Stimulated activated CD4-positive, alpha-beta T cell treated with anti-CD3 and anti-CD28 coated beads, TNF-alpha, amount 100 ng/mL, for 24 hours (primary cell): ENCODE measurements around the gene MYBL2.
A peak's percentile ranks its signal among the peaks of the same experiment; 100 is the strongest.
"Not testable (repeated sequence)": the region's sequence is repeated elsewhere in the genome, so short reads cannot be mapped to it uniquely, and the experiment has no call there.

Experiments used
- DNase-seq, 3 experiments: peaks; one replicate each; pipeline ENCODE4 v3.0.0-alpha.2; 2020; ENCODE audit warnings: low read depth in 3 of 3

MYBL2 gene

DNA sequence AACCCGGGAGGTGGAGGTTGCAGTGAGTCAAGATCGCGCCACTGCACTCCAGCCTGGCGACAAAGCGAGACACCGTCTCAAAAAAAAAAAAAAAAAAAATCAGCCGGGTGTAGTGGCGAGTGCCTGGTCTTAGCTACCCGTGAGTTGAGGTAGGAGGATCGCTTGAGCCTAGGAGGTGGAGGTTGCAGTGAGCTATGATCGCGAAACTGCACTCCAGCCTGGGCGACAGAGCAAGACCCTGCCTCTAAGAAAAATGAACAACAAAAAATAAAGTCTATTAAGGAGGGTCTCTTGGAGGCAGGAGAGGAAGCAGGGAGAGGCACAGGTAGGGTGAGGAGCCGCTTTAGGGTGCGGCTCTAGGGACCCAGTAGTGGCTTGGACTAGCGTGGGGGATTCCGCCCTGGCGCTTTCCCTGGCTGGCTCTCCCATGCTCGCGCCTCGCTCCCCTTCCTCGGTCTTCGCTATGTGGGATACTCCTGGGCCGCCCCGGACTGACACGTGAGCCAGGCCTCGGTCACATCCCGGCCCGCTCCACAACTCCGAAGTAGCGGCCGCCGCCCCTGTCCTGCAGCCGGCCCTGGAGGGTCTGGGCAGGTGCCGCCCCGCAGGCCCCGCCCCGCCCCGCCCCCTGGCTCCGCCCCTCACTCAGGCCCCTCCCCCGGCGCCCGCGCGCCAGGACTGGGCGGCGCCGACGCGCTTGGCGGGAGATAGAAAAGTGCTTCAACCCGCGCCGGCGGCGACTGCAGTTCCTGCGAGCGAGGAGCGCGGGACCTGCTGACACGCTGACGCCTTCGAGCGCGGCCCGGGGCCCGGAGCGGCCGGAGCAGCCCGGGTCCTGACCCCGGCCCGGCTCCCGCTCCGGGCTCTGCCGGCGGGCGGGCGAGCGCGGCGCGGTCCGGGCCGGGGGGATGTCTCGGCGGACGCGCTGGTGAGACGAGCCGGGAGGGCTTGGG, at the start of gene MYBL2:
Gene MYBL2 (plus strand): TSS at position 739 of the 953 bp plus-strand sequence. CDS start 170 bp downstream, at position 909.
- DNase-seq: peak; percentile 41 to 65 (median 43)

DNA sequence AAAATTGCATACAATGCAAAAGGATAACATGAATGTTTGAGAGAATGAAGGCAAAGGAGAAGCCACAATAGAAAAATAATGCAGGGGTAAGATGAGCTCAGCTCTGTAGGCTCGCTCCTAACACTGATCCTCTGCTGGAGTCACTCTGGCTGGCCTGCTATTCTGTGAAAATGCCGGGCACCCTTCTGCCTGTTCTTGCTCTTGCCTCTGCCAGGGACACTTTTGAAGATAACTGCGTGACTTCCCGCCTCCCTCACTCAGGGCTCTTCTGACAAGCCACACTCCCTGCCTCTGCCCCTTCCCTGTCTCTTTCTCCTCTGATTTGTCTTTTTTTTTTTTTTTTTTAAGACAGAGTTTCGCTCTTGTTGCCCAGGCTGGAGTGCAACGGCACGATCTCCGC, 35.3 kb upstream of the MYBL2 start:
- no peak for DNase-seq

DNA sequence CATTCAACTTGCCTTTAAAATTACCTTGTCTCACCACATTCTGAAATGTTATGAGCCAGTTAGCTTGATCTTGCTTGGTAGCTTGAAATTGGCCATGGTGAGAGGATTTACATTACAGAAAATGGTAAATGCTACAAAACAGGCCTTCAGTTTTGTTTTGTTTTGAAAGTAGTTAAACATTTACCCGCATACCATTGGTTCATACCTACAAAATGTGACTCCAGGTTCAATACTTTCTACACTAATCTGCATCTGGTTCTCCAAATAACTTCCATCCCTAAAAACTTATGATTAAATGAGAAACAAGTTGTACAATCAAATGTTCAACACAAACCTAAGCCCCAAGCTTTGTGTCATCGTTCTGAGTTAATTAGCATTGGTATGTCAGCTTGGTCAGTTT, 30.5 kb upstream of the MYBL2 start:
- no peak for DNase-seq

DNA sequence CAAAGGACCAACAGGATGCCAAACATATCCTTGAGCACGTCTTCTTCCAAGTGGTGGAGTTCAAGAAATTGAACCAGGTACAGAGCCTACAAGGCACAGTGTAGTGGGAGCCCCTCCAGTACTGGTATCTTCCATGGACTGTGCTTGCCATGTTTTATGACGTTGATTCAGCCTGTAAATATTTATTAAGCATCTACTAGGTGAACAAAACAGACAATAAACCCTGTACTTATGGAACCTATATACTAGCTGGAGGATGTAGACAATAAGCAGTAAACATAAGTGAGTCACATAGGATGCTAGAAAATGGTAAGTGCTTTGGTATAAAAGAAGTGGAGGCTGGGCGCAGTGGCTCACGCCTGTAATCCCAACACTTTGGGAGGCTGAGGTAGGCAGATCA, 24.4 kb upstream of the MYBL2 start:
- no peak for DNase-seq

DNA sequence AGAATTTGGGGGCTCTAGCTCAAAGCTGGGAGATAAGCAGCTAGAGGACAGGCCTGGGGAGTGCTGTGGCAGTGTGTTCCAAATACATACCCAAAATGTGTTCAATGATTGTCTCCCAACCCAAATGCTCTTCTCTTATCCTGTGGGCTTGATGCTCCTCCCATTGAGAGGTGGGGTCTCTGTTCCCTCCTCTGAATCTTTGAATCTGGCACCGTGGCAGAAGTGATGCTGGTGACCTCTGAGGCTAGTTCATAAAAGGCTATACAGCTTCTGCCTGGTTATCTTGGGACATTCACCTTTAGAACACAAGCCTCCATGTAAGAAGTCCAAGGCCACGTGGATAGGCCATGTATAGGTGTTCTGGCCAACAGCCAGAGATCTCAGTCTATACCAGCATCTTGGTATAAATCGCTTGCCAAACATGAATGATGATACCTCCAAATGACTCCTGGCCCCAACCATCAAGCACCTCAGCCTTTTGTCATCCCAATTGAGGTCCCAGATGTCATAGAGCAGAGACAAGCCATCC, 15.9 kb upstream of the MYBL2 start:
- no peak for DNase-seq

DNA sequence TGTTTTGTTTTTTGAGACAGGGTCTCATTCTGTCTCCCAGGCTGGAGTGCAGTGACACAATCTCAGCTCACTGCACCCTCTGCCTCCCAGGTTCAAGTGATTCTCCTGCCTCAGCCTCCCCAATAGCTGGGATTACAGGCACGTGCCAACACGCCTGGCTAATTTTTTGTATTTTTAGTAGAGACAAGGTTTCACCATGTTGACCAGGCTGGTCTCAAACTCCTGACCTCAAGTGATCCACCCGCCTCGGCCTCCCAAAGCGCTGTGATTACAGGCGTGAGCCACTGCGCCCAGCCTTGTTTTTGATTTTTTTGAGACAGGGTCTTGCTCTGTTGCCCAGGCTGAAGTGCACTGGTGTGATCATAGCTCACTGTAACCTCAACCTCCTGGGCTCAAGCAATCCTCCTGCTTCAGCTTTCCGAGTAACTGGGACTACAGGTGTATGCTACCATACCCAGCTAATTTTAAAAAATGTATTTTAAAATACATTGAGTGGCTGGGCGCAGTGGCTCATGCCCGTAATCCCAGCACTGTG, 15.2 kb upstream of the MYBL2 start:
- DNase-seq: not testable (repeated sequence)

DNA sequence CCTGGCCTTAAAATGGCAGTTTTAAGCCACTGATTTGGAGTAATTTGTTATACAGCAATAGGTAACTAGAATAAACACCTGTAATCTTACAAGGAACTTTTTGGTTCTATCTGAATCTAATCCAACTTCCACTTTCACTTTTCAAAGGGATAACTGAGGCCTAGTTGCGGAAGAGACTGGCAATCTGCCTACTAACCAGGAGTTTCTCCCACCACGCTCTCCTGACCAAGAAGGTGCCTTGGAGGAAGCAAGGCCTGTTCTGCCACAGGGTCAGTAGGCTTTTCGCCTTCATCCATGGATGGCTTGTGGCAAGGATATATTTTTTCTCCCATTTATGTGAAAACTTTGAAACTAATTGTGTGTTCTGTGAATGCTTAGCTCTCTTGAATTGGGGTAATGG, 12.9 kb upstream of the MYBL2 start:
- DNase-seq: no peak

DNA sequence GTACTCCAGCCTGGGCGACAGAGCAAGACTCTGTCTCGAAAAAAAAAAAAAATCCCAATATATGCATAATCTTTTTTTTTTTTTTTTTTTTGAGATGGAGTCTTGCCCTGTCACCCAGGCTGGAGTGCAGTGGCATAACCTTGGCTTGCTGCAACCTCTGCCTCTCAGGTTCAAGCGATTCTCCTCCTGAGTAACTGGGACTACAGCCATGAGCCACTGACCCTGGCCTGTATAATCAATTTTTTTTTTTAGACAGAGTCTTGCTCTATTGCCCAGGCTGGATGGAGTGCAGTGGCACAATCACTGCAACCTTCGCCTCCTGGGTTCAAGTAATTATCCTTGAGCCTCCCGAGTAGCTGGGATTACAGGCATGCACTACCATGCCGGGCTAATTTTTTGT, 11.7 kb upstream of the MYBL2 start:
- DNase-seq: not testable (repeated sequence)

DNA sequence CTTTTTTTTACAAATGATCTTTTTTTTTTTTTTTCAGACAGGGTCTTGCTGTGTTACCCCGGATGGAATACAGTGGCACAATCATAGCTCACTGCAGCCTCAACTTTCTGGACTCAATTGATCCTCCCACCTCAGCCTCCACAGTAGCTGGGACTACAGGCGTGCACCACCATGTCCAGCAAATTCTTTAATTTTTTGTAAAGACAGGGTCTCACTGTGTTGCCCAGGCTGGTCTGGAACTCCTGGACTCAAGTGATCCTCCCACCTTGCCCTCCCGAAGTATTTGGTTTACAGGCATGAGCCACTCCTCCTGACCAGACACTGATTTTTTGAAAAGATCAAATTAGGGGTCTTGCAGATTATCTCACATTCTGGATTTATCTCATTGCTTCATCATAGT, 11.0 kb upstream of the MYBL2 start:
- no peak for DNase-seq

DNA sequence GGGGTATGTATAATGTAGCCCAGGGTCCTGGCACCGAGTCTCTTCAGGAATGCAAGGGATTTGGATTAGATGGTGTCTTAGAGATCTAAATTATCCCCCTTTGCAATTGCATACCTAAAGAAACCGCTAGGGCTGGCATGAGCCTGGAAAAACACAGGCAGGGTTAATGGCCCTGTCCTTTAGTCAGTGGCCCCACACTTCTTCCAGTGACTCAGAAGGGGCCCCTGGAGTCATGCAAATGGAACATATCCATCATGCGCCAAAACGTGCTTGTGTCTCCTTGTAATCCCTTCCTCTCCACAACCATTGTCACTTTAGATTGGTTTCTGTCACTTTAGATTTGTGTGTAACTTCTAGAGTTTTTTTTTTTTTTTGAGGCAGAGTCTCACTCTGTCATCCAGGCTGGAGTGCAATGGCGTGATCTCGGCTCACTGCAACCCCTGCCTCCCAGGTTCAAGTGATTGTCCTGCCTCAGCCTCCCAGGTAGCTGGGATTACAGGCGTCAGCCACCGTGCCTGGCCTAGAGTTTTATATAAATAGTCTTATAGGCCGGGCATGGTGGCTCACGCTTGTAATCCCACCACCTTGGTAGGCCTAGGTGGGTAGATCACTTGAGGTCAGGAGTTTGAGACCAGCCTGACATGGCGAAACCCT, 8.7 kb upstream of the MYBL2 start:
- peak; percentile 24 to 62 (median 37) for DNase-seq

DNA sequence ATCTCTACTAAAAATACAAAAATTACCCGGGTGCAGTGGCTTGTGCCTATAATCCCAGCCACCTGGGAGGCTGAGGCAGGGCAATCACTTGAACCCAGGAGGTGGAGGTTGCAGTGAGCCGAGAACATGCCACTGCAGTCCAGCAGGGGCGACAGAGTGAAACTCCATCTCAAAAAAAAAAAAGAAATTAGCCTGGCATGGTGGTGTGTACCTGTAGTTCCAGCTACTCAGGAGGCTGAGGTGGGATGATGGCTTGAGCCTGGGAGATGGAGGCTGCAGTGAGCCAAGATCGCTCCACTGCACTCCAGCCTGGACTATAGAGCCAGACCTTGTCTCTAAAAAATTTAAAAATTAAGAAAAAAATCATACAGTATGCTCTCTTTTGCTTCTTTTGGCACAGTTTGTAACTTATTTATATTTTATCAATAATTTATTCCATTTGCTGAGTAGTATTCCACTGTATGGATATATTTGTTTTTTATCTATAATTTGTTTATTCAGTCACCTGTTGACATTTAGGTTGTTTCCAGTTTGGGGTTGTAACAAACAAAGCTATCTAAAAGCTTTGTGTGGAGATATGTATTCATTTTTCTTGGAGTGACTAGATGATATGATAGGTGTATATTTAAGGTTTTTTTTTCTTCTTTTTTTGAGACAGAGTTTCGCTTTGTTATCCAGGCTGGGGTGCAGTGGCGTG, 8.0 kb upstream of the MYBL2 start:
- no peak for DNase-seq

DNA sequence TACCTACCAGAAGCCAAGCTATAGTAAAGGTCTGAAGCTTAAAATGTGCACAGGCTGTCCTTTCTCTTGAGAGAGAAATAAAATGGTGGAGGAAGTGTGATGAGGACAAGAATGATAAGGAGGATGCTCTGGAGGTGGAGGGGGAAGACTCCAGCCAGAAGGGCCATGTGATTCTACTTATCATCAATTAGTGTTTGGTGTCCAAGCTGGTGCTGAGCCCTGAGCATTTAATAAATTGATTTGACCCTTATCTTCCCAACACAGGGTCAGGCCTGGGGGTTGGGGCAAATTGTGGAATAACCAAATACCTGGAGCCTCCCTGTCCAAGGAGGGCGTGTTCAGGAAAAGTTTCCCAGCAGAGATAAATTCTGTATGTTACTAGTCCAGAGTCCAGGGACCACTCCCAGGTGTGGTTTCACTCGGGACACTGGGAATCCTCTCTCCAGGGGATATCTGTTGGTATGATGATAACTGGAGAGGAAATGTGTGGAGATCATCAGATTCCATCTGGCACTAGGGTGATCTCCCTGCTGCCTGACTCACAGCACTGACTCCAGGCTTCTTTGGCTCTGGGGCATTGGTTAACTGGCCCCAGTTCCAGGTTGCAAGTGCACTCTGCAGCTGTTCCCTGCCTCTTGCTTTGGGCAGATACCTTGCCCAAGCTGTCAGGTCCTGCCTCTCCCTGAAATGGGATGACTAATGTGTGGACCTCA, 3.8 kb upstream of the MYBL2 start:
- DNase-seq: no peak

DNA sequence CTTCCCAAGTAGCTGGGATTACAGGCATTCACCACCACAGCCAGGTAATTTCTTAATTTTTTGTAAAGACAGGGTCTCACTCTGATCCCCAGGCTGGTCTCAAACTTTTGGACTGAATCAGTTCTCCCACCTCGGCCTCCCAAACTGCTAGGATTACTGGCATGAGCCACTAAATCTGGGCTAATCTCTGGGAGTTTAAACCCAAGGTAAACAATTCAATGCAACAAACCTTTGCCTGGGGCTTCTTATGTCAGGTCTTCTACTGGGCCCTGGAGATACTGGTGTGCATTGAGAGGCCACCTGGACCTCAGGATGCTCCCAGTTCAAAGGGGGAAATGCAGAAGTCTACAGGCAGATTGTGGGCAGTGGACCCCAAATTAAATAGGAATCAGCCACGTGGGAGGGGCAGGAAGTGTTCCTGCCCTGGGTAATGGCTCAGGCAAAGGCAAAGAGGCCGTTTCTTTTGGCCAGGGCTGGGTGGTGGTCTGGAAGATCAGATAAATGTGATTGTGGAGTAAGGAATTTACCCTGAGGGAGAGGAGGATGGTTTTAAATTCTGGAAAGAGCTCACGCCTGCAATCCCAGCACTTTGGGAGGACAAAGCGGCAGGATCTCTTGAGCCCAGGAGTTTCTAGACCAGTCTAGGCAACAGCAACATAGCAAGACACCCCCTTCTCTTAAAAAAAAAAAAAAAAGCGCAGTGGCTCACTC, 1.3 kb upstream of the MYBL2 start:
- no peak for DNase-seq

DNA sequence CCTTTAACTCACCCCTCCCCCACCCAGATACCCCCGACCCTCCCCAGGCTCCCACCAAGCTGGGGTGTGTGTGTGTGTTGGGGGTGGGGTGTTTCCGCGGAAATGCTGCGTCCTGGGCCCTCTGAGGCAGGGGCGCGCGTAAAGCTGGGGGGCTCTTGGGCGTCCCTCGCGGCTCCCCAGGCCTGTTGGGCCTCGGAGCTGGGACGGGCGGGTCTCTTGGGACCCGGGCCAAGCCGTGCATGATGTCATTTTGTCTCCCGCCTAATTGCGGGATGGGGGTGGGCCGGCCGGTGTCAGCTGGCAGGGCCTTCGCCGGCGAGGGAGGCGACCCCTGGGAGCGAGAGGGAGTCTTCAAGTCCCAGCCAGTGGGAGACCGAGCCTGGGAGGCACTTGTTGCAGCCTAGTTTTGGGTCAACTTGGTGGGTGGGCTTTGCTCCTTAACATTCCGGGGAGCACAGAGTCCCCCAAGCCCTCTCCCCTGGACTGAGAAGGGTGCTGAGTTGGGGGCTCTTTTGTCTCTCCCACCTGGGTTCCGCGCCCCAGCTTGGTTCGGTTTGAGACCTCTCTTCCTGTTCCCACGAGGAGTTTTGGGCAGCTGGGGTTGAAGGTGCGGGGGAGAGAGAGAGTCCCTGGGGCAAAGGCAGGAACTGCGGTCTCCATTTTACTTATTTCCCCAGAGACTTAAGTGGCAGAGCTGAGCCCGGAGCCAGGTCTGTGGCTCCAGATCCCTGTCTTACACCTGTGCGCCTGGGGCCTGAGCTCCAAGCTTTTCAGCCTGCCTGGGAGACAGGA, 623 bp downstream of the MYBL2 start:
- peak in 1 of 3 experiments; percentile 27 for DNase-seq

DNA sequence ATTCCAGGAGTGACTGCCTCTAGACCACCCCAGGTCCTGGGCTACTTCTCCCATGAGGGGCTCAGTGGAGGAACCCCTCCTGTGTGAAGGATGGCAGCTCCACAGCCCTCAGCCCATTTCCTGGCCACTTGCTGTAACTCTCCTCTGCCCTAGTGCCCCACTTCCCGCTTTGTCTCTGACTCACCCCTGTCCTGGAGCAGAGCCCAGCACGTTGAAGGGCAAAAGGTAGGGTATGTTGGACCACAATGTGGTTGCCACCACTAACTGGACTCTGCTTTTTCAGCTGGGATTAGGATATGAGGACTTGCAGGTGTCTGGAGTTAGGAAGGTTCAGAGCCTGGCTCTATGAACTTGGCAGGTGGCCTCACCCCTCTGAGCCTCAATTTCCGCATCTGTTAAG, 2.4 kb downstream of the MYBL2 start:
- DNase-seq: no peak

DNA sequence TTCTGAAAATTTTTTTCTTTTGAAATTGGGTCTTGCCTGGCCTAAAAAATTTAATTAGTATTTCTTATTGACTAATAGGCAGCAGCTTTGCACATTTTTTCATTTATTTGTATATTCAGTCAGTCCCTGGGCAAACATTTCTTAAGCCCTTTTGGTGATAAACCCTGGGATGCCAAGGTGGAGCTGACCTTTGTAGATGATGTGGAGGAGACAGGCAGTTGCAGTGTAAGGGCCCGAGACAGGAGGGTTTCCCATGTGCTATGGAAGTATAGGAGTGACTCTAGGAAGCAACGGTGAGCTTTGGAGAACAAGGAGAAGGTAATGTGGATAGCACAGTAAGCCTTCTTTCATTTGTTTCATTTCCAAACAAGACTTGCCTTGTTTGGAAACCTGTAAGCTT, 3.5 kb downstream of the MYBL2 start:
- DNase-seq: no peak

DNA sequence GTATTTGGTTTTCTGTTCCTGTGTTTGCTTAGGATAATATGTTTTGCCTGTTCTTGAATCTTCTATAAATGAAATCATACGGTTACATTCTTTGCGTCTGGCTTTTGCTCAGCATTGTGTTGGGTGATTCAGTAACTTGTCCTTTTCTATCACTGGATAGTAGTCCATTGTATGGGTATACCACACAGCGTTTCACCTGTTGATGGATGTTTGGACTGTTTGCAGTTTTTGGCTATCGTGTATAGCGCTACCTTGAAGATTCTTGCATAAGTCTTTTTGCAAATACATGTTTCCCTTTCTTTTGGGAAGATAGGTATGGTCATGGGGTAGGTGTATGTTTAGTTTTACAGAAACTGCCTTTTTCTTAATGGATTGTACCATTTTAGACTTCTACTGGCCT, 9.5 kb downstream of the MYBL2 start:
- DNase-seq: no peak

DNA sequence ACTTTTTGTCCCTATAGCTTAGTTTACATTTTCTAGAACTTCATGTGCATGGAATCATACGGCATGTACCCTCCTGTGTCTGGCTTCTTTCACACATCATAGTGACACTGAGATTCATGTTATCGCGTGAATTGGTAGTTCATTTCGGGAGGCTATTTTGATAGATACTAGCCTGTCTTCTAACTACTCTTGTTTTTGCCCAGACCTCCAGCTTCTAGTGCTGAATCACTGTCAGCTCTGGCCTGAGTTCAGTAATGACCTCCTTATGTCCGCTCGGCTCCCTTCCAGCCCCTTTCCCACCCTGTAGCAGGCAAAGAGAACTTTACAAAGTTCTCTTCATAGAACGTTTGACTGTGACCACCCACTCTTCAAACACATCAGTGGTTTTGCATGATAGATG, 14.1 kb downstream of the MYBL2 start:
- no peak for DNase-seq

DNA sequence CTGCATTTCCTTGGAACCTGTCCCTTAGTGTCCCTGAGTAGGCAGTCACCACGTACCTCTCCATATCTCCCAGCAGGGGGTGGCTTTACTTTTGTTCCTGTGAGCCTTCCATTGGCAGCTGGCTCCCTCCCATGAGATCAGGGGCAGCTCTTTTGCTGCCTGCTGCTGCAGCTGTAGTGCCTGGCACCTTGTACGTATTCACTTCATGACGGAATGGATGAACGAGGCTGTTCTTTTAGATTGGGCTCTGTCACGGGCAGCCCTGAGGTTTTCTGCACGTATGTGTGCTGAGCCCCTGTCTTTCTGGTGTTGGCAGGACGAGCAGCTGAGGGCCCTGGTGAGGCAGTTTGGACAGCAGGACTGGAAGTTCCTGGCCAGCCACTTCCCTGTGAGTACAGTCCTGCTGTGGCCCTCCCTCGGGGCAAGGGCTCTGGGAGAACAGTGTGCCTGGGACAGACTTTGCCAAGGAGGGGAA, 14.6 kb downstream of the MYBL2 start:
- no peak for DNase-seq

DNA sequence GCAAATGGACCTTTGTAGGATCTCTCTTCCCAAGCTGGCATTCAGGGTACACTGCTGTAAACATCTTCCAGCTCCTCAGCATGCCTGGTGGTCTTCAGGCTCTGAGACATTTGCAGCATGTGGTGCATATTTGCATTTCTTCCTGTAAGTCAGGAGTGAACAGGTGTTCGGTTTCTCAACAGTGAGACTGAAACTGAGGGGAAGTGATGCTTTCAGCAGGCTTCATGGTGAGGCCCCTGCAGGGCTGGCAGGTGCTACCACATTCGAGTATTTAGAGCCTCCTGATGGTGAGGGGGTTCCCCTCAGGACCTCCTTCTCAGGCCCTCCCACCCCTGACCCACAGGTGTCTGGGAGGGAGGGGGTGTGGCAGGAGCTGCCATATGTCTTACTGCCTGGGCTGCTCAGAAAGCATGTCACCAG, 15.1 kb downstream of the MYBL2 start:
- DNase-seq: no peak
